GM10266 (cell line): ENCODE data around the gene CFH.
"Not testable (repeated sequence)": the region's sequence is repeated elsewhere in the genome, so short reads cannot be mapped to it uniquely, and the experiment has no call there.

Experiments
- DNase-seq: peaks from one replicate; pipeline ENCODE4 v3.0.0; 2012; ENCODE audit errors: extremely low spot score
- TF ChIP-seq, protein P1 (sequence below): IDR thresholded peaks from 2 replicates; pipeline ENCODE4 v1.5.1; 2012; ENCODE audit warnings: mild to moderate bottlenecking, low read depth; ENCODE audit not compliant: control insufficient read depth, insufficient read depth; ENCODE audit errors: missing control alignments

The CFH gene

DNA sequence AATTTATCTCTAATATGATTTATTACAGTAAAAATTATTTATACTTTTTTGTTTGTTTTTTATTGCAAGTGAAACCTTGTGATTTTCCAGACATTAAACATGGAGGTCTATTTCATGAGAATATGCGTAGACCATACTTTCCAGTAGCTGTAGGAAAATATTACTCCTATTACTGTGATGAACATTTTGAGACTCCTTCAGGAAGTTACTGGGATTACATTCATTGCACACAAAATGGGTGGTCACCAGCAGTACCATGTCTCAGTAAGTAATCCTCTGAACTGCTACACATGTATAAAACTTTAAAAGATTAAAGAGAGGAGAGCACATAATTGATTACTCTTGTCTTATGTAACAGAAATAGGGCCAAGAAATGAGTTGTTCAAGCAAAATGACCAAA, 127.2 kb downstream of the CFH start:
- TF ChIP-seq, protein P1, sequence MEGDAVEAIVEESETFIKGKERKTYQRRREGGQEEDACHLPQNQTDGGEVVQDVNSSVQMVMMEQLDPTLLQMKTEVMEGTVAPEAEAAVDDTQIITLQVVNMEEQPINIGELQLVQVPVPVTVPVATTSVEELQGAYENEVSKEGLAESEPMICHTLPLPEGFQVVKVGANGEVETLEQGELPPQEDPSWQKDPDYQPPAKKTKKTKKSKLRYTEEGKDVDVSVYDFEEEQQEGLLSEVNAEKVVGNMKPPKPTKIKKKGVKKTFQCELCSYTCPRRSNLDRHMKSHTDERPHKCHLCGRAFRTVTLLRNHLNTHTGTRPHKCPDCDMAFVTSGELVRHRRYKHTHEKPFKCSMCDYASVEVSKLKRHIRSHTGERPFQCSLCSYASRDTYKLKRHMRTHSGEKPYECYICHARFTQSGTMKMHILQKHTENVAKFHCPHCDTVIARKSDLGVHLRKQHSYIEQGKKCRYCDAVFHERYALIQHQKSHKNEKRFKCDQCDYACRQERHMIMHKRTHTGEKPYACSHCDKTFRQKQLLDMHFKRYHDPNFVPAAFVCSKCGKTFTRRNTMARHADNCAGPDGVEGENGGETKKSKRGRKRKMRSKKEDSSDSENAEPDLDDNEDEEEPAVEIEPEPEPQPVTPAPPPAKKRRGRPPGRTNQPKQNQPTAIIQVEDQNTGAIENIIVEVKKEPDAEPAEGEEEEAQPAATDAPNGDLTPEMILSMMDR, result no peak
- DNase-seq, result no peak

DNA sequence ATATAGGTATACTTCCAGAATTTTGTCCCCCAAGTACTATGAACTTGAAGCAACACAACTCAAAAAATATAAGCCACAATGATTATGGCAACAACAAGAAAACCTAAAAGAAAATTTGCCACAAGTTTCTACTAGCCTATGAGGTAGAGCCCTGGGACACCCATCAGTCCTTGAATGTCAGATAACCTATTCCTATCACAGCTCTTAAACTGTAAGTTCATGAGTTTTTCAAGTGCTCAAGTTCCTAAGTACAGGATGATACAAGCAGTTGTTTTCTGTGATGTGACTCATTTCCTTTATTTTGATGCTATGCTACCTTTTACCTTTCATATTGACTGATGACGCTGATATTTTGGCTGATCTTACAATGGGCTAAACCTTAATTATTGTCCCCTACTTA, 139.4 kb downstream of the CFH start:
- DNase-seq, result not testable (repeated sequence)

DNA sequence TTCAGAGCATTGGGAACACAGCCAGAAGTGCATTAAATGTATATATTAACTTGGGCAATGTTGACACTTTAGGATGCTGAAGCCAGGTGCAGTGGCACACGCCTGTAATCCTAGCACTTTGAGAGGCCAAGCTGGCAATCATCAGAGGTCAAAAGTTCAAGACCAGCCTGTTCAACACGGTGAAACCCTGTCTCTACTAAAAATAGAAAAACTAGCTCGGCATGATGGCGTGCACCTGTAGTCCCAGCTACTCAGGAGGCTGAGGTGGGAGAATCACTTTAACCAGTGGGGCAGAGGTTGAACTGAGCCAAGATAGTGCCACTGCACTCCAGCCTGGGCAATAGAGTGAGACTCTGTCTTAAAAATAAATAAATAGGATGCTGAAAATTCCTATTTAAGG, 142.3 kb downstream of the CFH start:
- not testable (repeated sequence) for DNase-seq
